GM12878 (cell line): ENCODE results near the gene RAI14. TPM values are rescaled to one million over a fixed set of nuclear protein-coding genes. Genes with fewer than 3 reads are reported as not detected.

Source experiments
- ATAC-seq: fragments of 200-7000 bp; cut with Tn5 transposase; 3 replicates; pipeline ENCODE4 v1.9.1; 2020; ENCODE audit warnings: mild to moderate bottlenecking, moderate library complexity
- BruUV-seq: library from RNA; stranded (reverse); fragments of 400-500 nt; replicated peaks from 2 replicates; lab custom pipeline; 2021; lab: Mats Ljungman, UMichigan
- CTCF ChIA-PET: fragments of 300-600 bp; sonication (Branson Sonifier 250); formaldehyde crosslinking; extraction: SDS; loops from one replicate; lab custom pipeline; 2021; ENCODE audit warnings: inconsistent platforms; lab: Yijun Ruan, JAX
- POLR2A ChIA-PET: fragments of 350-600 bp; formaldehyde crosslinking; extraction: SDS; loops from one replicate; lab custom pipeline; 2021; ENCODE audit warnings: inconsistent platforms; lab: Charles Lee
- RAD21 ChIA-PET: fragments of 300-600 bp; sonication (Branson Sonifier 250); formaldehyde crosslinking; loops from one replicate; lab custom pipeline; 2023; ENCODE audit warnings: antibody characterized with exemption; ENCODE audit not compliant: unreplicated experiment; lab: Charles Lee
- SMC1A ChIA-PET: fragments of 300-600 bp; sonication (Branson Sonifier 250); formaldehyde crosslinking; loops from one replicate; lab custom pipeline; 2023; ENCODE audit not compliant: unreplicated experiment, uncharacterized antibody; lab: Charles Lee
- DNase-seq: peaks from one replicate; pipeline ENCODE4 v3.0.0-alpha.2; 2011; ENCODE audit warnings: low read depth, low spot score
- FAIRE-seq: peaks from 3 replicates; lab custom pipeline; 2011; peaks lifted over from hg19 to GRCh38; lab: Jason Lieb, UNC
- H2AFZ ChIP-seq: 2 replicates; pipeline ENCODE4 v1.6.0; 2011; ENCODE audit warnings: low read depth, low read length, control low read depth; ENCODE audit not compliant: control insufficient read depth
- H3K27ac ChIP-seq: 2 replicates; pipeline ENCODE4 v1.5.1; 2011; ENCODE audit warnings: control low read depth; ENCODE audit not compliant: control insufficient read depth, insufficient read depth
- H3K27me3 ChIP-seq, 2 experiments: replicated peaks in 1 of 2; 2 replicates each; pipeline versions ENCODE4 v1.6.0 to v1.6.1; 2011; ENCODE audit warnings: low read length in 1 of 2; ENCODE audit not compliant: control insufficient read depth in 2 of 2, insufficient read depth in 2 of 2
- H3K36me3 ChIP-seq, 2 experiments: 2 replicates each; pipeline ENCODE4 v1.5.1; 2011; ENCODE audit warnings: low read length in 1 of 2; ENCODE audit not compliant: control insufficient read depth in 2 of 2, insufficient read depth in 2 of 2
- H3K4me1 ChIP-seq: 2 replicates; pipeline ENCODE4 v1.6.1; 2011; ENCODE audit warnings: mild to moderate bottlenecking, low read length, moderate library complexity, mixed read lengths; ENCODE audit not compliant: control insufficient read depth, insufficient read depth
- H3K4me2 ChIP-seq: 2 replicates; pipeline ENCODE4 v1.6.0; 2011; ENCODE audit warnings: control low read depth; ENCODE audit not compliant: control insufficient read depth, insufficient read depth
- H3K4me3 ChIP-seq: fragments of 200-600 bp; sonication (generic); 2 replicates; pipeline ENCODE4 v1.5.1; 2016
- H3K79me2 ChIP-seq: 2 replicates; pipeline ENCODE4 v1.6.0; 2011; ENCODE audit warnings: low read length; ENCODE audit not compliant: control insufficient read depth, insufficient read depth
- H3K9ac ChIP-seq: 2 replicates; pipeline ENCODE4 v1.8.0; 2011; ENCODE audit warnings: low read length, control low read depth, mixed read lengths; ENCODE audit not compliant: control insufficient read depth, insufficient read depth
- H3K9me3 ChIP-seq: replicated peaks from 3 replicates; pipeline ENCODE4 v1.5.1; 2011; ENCODE audit warnings: mild to moderate bottlenecking, low read length; ENCODE audit not compliant: control insufficient read depth, insufficient read depth
- H4K20me1 ChIP-seq: 2 replicates; pipeline ENCODE4 v1.6.0; 2011; ENCODE audit not compliant: control insufficient read depth, insufficient read depth
- BHLHE40 ChIP-seq, 2 experiments: fragments of 450-650 bp in 1 of 2; IDR thresholded peaks; 2 replicates each; pipeline ENCODE4 v1.6.1; 2011 to 2017; ENCODE audit warnings: low read depth in 2 of 2, borderline replicate concordance in 1 of 2, improper control_type of control experiment in 1 of 2, low read length in 1 of 2, mild to moderate bottlenecking in 1 of 2
- CEBPZ ChIP-seq: fragments of 150-350 bp; IDR thresholded peaks from 2 replicates; pipeline ENCODE4 v1.6.1; 2016; ENCODE audit warnings: low read depth, low read length
- EGR1 ChIP-seq, 2 experiments: IDR thresholded peaks; 1 replicate in 1 of 2; 2 replicates in 1 of 2; pipeline ENCODE4 v1.6.1; 2011 to 2012; ENCODE audit warnings: low read depth in 2 of 2, low read length in 2 of 2, borderline replicate concordance in 1 of 2, mild to moderate bottlenecking in 1 of 2, moderate library complexity in 1 of 2
- HDAC6 ChIP-seq: fragments of 200-600 bp; sonication (generic); IDR thresholded peaks from one replicate; pipeline ENCODE4 v1.8.0; 2017; ENCODE audit warnings: antibody characterized with exemption; ENCODE audit not compliant: unreplicated experiment
- IKZF1 ChIP-seq: fragments of 450-650 bp; conservative IDR thresholded peaks from 2 replicates; pipeline ENCODE4 v1.6.1; 2017; ENCODE audit warnings: antibody characterized with exemption, mild to moderate bottlenecking
- MEF2A ChIP-seq: IDR thresholded peaks from 2 replicates; pipeline ENCODE4 v1.6.1; 2011; ENCODE audit warnings: low read depth, mild to moderate bottlenecking, low read length, moderate library complexity; ENCODE audit not compliant: insufficient read depth
- MTA3 ChIP-seq: IDR thresholded peaks from 2 replicates; pipeline ENCODE4 v1.6.1; 2012; ENCODE audit warnings: low read length, inconsistent platforms, borderline replicate concordance
- NFXL1 ChIP-seq: fragments of 450-650 bp; IDR thresholded peaks from 2 replicates; pipeline ENCODE4 v1.6.1; 2017; ENCODE audit warnings: antibody characterized with exemption, mild to moderate bottlenecking, borderline replicate concordance
- SKIL ChIP-seq: fragments of 450-650 bp; IDR thresholded peaks from 2 replicates; pipeline ENCODE4 v1.6.1; 2017; ENCODE audit warnings: mild to moderate bottlenecking, low read depth, inconsistent platforms; ENCODE audit not compliant: poor library complexity, severe bottlenecking
- SMAD1 ChIP-seq: fragments of 450-650 bp; IDR thresholded peaks from 2 replicates; pipeline ENCODE4 v1.6.1; 2018; ENCODE audit warnings: mild to moderate bottlenecking, low read depth; ENCODE audit not compliant: partially characterized antibody
- SPI1 ChIP-seq: IDR thresholded peaks from 2 replicates; pipeline ENCODE4 v1.6.1; 2011; ENCODE audit warnings: low read depth, mild to moderate bottlenecking, low read length, moderate library complexity, borderline replicate concordance; ENCODE audit not compliant: insufficient read depth
- STAT1 ChIP-seq: fragments of 450-650 bp; conservative IDR thresholded peaks from 2 replicates; pipeline ENCODE4 v1.6.1; 2014; ENCODE audit warnings: antibody characterized with exemption, mild to moderate bottlenecking
- in situ Hi-C: fragments of 300-500 bp; cut with MboI; formaldehyde crosslinking; loops from 9 replicates; pipeline ENCODE4 v1.14.3; 2018; ENCODE audit warnings: mixed read lengths
- intact Hi-C: fragments of 100-400 bp; cut with micrococcal nuclease; formaldehyde crosslinking; loops from one replicate; pipeline ENCODE4 v1.14.2; 2022; ENCODE audit not compliant: unreplicated experiment
- polyA plus RNA-seq, 11 experiments: library from polyadenylated mRNA; depleted of rRNA in 4 of 11; unstranded in 6 of 11; stranded (reverse) in 5 of 11; fragments of >200 nt; fragmentation: Nextera tagmentation in 4 of 11; fragmentation: Illumina TruSeq in 1 of 11; extraction: Ambion mirVana in 4 of 11; extraction: Trizol in 1 of 11; gene quantifications; 1 replicate in 1 of 11; 2 replicates in 10 of 11; pipeline versions ENCODE4 v1.2.1 to v1.2.3, GENCODE V29; 2011 to 2016; ENCODE audit warnings: inconsistent platforms in 2 of 11, missing spikeins in 2 of 11, low read depth in 1 of 11
- total RNA-seq, 4 experiments: library from RNA; depleted of rRNA in 3 of 4; stranded (reverse); fragments of >200 nt in 3 of 4; fragmentation: Illumina TruSeq in 1 of 4; extraction: Trizol in 1 of 4; gene quantifications; 2 replicates each; pipeline versions ENCODE4 v1.2.1 to v1.2.3, GENCODE V29; 2013 to 2021

RAI14 gene
- total and polyA plus RNA-seq, 10 of the 15 experiments (the other 5 are each of a cell fraction or from before 2014, with no cell fraction given): 0.18 to 4.6 (median 1.9) TPM

GRCh38 chr5:34737731-34738130 lies 81.6 kb downstream of the RAI14 start:
- RAD21 ChIA-PET: no interaction called here
- BruUV-seq: no TSS peak
- no peak overlapping the region for H3K9ac ChIP-seq
- ATAC-seq (no peak), DNase-seq (no peak), FAIRE-seq (no peak)
- SMC1A ChIA-PET: interaction anchor here (0.7 to 0.9 kb wide), 2 partner anchors 119 to 142 kb away, joined by 3 to 4 read pairs; no protein-coding TSS in a partner anchor
- H3K27me3 ChIP-seq: no peaks in the 10 kb centered on the region; a peak in 1 of 4 replicates
- no peaks in the 10 kb centered on the region for H3K9me3 ChIP-seq
- H3K4me1 ChIP-seq: no peaks in the 10 kb centered on the region
- H3K79me2 ChIP-seq: no peaks in the 10 kb centered on the region
- no peak overlapping the region for H3K4me3 ChIP-seq
- in situ Hi-C loops (no loop called here), intact Hi-C loops (no loop called here)
- no peak overlapping the region for H3K27ac ChIP-seq
- H2AFZ ChIP-seq: no peak overlapping the region
- no peak overlapping the region for H3K4me2 ChIP-seq
- H3K36me3 ChIP-seq: no peaks in the 10 kb centered on the region
- H4K20me1 ChIP-seq: no peaks in the 10 kb centered on the region
- TF ChIP-seq MEF2A: no peak
- TF ChIP-seq HDAC6: no peak
- no peak for TF ChIP-seq NFXL1
- TF ChIP-seq EGR1 (IDR thresholded peaks at IDR 0.05; ENCODE audit: borderline replicate concordance in 1 of 2, low read depth in 2 of 2, low read length in 2 of 2): no peak
- TF ChIP-seq MTA3: no peak
- no peak for TF ChIP-seq BHLHE40 (IDR thresholded peaks at IDR 0.05; ENCODE audit: borderline replicate concordance in 1 of 2, low read depth in 2 of 2, low read length in 1 of 2)
- TF ChIP-seq CEBPZ: no peak
- no peak for TF ChIP-seq SPI1
- TF ChIP-seq STAT1: no peak
- no peak for TF ChIP-seq SKIL
- TF ChIP-seq IKZF1: no peak
- no peak for TF ChIP-seq SMAD1
- CTCF ChIA-PET: no interaction called here
- POLR2A ChIA-PET: no interaction called here
